Stimulated activated CD8-positive, alpha-beta memory T cell treated with anti-CD3 and anti-CD28 coated beads, Interleukin-15, amount 100 ng/mL, for 24 hours (primary cell): ENCODE results near the gene PPFIBP1.
"Not testable (repeated sequence)": the region's sequence is repeated elsewhere in the genome, so short reads cannot be mapped to it uniquely, and the experiment has no call there.

Source experiments
- DNase-seq: peaks from one replicate; pipeline ENCODE4 v3.0.0-alpha.2; 2020; ENCODE audit warnings: low read depth

Gene PPFIBP1

GRCh38 chr12:27710592-27711316 lies 186.7 kb downstream of the PPFIBP1 start, which contains the start of gene MRPS35:
Gene MRPS35, plus strand, starts transcription at chr12:27710832. Its CDS starts 12 bp downstream, at chr12:27710844.
- peak; percentile 78 for DNase-seq

GRCh38 chr12:27711317-27711682 lies 187.3 kb downstream of the PPFIBP1 start:
- no peak for DNase-seq

- no peak for DNase-seq
Measured at GRCh38 chr12:27711967-27712366, 188.0 kb downstream of the PPFIBP1 start.

- no peak for DNase-seq
Measured at GRCh38 chr12:27723212-27723611, 199.2 kb downstream of the PPFIBP1 start.

GRCh38 chr12:27730097-27730588 lies 206.1 kb downstream of the PPFIBP1 start:
- DNase-seq = no peak

- no peak for DNase-seq
Measured at GRCh38 chr12:27732281-27732680, 208.3 kb downstream of the PPFIBP1 start.

GRCh38 chr12:27733052-27733656 lies 209.1 kb downstream of the PPFIBP1 start:
- no peak for DNase-seq

GRCh38 chr12:27733791-27734190 lies 209.8 kb downstream of the PPFIBP1 start:
- no peak for DNase-seq

- not testable (repeated sequence) for DNase-seq
Measured at GRCh38 chr12:27734321-27734720, 210.3 kb downstream of the PPFIBP1 start.

GRCh38 chr12:27743601-27744000 lies 219.6 kb downstream of the PPFIBP1 start:
- no peak for DNase-seq
